ENCODE data around the gene PBX4.

- TF ChIP-seq POLR2A (IDR thresholded peaks at IDR 0.05; ENCODE audit: low read depth, low read length) (no peak), POU2F2 (IDR thresholded peaks at IDR 0.05; ENCODE audit: low read depth, low read length) (no peak)
These were observed 18.7 kb upstream of the PBX4 start for GRCh38 chr19:19637186-19637522.
